Uterus (tissue), 4 donors: ENCODE measurements around the gene KCNE5. TPM values are rescaled to one million over a fixed set of nuclear protein-coding genes. Genes with fewer than 3 reads are reported as not detected.
"Not testable (repeated sequence)": the region's sequence is repeated elsewhere in the genome, so short reads cannot be mapped to it uniquely, and the experiment has no call there.

Source experiments
- DNase-seq, 2 donors: peaks; one replicate each; pipeline ENCODE4 v3.0.0-alpha.2; 2019 to 2020
- H3K27ac ChIP-seq, 2 donors: fragments of 200-600 bp; sonication (generic); 1 replicate in 1 of 2; 2 replicates in 1 of 2; pipeline ENCODE4 v1.5.1; 2016 to 2018
- H3K27me3 ChIP-seq, 2 donors: fragments of 200-600 bp; sonication (generic); one replicate each; pipeline ENCODE4 v1.5.1; 2018 to 2019; ENCODE audit warnings: control low read depth in 1 of 2
- H3K36me3 ChIP-seq, 2 donors: fragments of 200-600 bp; sonication (generic); one replicate each; pipeline ENCODE4 v1.5.1; 2019; ENCODE audit warnings: control low read depth in 1 of 2
- H3K4me1 ChIP-seq, 2 donors: fragments of 200-600 bp; sonication (generic); one replicate each; pipeline ENCODE4 v1.5.1; 2018 to 2019; ENCODE audit warnings: control low read depth in 1 of 2
- H3K4me3 ChIP-seq, 2 donors: fragments of 200-600 bp; sonication (generic); 1 replicate in 1 of 2; 2 replicates in 1 of 2; pipeline ENCODE4 v1.5.1; 2018 to 2019; ENCODE audit warnings: mild to moderate bottlenecking in 1 of 2
- H3K9me3 ChIP-seq, 2 donors: fragments of 200-600 bp; sonication (generic); one replicate each; pipeline ENCODE4 v1.5.1; 2019; ENCODE audit warnings: control low read depth in 1 of 2
- POLR2A ChIP-seq, 2 donors: fragments of 450-650 bp; IDR thresholded peaks; one replicate each; pipeline ENCODE4 v1.6.1; 2016; ENCODE audit warnings: antibody characterized with exemption in 2 of 2, mild to moderate bottlenecking in 1 of 2, moderate library complexity in 1 of 2
- intact Hi-C: fragments of 100-400 bp; cut with DNase I; formaldehyde crosslinking; loops from one replicate; pipeline ENCODE4 v1.15.1; 2023; ENCODE audit warnings: low total_unique reads
- small RNA-seq: library from RNA; depleted of rRNA; stranded (forward); fragments of <200 nt; gene quantifications from one replicate; pipeline ENCODE3, GENCODE V24; 2016
- total RNA-seq, 4 donors: library from RNA; depleted of rRNA in 3 of 4; stranded (reverse); fragments of >200 nt in 3 of 4; gene quantifications; one replicate each; pipeline versions ENCODE4 v1.1.0 to v1.2.4, GENCODE V29; 2014 to 2023
- TF ChIP-seq, protein P1 (sequence below), 4 experiments: fragments of 200-600 bp in 2 of 4; fragments of 450-650 bp in 2 of 4; sonication (generic) in 2 of 4; IDR thresholded peaks; one replicate each; pipeline ENCODE4 v1.5.1; 2016 to 2019; ENCODE audit warnings: antibody characterized with exemption in 4 of 4, mild to moderate bottlenecking in 2 of 4, moderate library complexity in 1 of 4
- donor health status: DM: yes; HTN: yes; CAD: no.

Gene KCNE5
- total RNA-seq, 4 donors from 2014 or later = 0.62 TPM; not detected in 3

DNA sequence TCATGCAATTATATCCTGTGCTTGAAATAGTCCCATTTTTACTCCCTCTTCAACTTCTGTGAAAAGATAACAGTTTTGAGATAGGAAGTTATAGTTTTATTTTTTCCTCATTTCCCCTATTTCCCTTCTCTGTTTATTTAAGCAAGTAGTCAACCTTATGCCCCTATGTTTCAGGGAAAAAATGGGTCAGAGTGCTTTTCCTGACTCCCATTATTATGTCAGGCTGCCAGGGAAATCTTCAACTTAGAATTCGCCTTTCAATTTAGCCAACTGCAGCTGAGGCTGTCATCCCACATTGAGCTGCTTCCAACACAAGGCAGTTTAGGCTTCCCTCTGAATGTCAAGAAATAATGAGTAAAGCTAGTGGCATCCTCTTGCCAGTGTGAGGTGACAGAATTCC lies 46.1 kb downstream of the KCNE5 start:
- H3K4me1 ChIP-seq = no peaks in the 10 kb centered on the region
- H3K36me3 ChIP-seq = no peaks in the 10 kb centered on the region
- no peak overlapping the region for H3K4me3 ChIP-seq
- intact Hi-C loops = no loop called here
- DNase-seq = no peak
- no peak overlapping the region for H3K27ac ChIP-seq
- no peaks in the 10 kb centered on the region for H3K9me3 ChIP-seq
- TF ChIP-seq, protein P1, sequence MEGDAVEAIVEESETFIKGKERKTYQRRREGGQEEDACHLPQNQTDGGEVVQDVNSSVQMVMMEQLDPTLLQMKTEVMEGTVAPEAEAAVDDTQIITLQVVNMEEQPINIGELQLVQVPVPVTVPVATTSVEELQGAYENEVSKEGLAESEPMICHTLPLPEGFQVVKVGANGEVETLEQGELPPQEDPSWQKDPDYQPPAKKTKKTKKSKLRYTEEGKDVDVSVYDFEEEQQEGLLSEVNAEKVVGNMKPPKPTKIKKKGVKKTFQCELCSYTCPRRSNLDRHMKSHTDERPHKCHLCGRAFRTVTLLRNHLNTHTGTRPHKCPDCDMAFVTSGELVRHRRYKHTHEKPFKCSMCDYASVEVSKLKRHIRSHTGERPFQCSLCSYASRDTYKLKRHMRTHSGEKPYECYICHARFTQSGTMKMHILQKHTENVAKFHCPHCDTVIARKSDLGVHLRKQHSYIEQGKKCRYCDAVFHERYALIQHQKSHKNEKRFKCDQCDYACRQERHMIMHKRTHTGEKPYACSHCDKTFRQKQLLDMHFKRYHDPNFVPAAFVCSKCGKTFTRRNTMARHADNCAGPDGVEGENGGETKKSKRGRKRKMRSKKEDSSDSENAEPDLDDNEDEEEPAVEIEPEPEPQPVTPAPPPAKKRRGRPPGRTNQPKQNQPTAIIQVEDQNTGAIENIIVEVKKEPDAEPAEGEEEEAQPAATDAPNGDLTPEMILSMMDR (IDR thresholded peaks at IDR 0.05) = no peak
- TF ChIP-seq POLR2A (IDR thresholded peaks at IDR 0.05) = no peak
- H3K27me3 ChIP-seq = no peaks in the 10 kb centered on the region

DNA sequence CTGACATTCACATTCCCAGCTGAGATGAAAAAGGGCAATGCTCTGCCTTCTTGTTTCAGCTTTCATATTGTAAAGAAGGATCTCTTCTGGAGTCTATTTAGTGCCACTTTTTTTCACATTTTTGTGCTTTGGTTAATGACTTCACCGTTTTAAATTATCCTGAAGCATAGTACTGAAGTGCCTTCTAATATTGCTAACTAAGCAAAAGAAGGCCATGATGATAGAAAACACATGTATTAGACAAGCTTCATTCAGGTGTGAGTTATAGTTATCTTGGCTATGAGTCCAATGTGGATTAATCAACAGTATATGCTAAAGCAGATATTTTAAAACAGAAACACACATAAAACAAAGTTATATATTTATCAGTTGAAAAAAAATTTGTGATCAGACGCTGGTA lies 47.9 kb downstream of the KCNE5 start:
- Histone ChIP-seq H3K9me3 (no peaks in the 10 kb centered on the region), H3K27ac (no peak overlapping the region), H3K27me3 (no peaks in the 10 kb centered on the region), H3K4me3 (no peak overlapping the region), H3K4me1 (no peaks in the 10 kb centered on the region), H3K36me3 (no peaks in the 10 kb centered on the region)
- no peak for TF ChIP-seq POLR2A (IDR thresholded peaks at IDR 0.05)
- TF ChIP-seq, protein P1 (IDR thresholded peaks at IDR 0.05) = no peak
- DNase-seq = no peak
- intact Hi-C loops = no loop called here

DNA sequence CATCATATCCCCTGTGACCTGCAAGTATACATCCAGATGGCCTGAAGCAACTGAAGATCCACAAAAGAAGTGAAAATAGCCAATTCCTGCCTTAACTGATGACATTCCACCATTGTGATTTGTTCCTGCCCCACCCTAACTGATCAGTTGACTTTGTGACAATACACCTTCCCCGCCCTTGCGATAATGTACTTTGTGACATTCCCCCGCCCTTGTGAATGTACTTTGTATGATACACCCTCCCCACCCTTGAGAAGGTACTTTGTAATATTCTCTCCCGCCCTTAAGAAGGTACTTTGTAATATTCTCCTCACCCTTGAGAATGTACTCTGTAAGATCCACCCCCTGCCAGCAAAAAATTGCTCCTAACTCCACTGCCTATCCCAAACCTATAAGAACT lies 48.9 kb downstream of the KCNE5 start:
- intact Hi-C loops, H3K36me3 ChIP-seq, H3K27ac ChIP-seq: not testable (repeated sequence)

More for the DNA sequence above, 48.9 kb downstream of the KCNE5 start:
- H3K4me3 ChIP-seq, H3K4me1 ChIP-seq, H3K9me3 ChIP-seq, DNase-seq, H3K27me3 ChIP-seq: not testable (repeated sequence)

Small RNAs within 50 kb of the gene (small RNA-seq; reads per million reads assigned to genes)
- not detected for gene AL118496.2

Other genes starting within 250 kb of the KCNE5 start
- under 1 TPM in 1 of 4 donors, not detected in 3; 0.14 TPM for gene GUCY2F, start 143.1 kb downstream of the KCNE5 start, total RNA-seq
- gene NXT2, start 88.3 kb downstream of the KCNE5 start, total RNA-seq = 10 to 100 TPM in 2 of 4 donors, 1 to 10 TPM in 2; 2.8 to 23.8 (median 9.4) TPM
- gene ACSL4, start 108.1 kb upstream of the KCNE5 start, total RNA-seq = 10 to 100 TPM in 3 of 4 donors, 1 to 10 TPM in 1; 8.5 to 55.6 (median 42.8) TPM